SU-DHL-6 (cell line): ENCODE results near the gene TPRA1.

Source experiments
- H2AFZ ChIP-seq: fragments of 200-600 bp; sonication (generic); 2 replicates; pipeline ENCODE4 v1.6.1; 2014; ENCODE audit warnings: low read depth, mild to moderate bottlenecking, moderate library complexity, mixed read lengths, antibody characterized with exemption, low read length; ENCODE audit not compliant: severe bottlenecking
- H3F3A ChIP-seq: fragments of 200-600 bp; shearing (Covaris generic); 2 replicates; pipeline ENCODE4 v1.6.0; 2016; ENCODE audit warnings: antibody characterized with exemption, mild to moderate bottlenecking; ENCODE audit not compliant: insufficient read depth
- H3K27ac ChIP-seq: fragments of 200-600 bp; sonication (generic); 2 replicates; pipeline ENCODE4 v1.5.1; 2016; ENCODE audit warnings: low read depth, mild to moderate bottlenecking, low read length, moderate library complexity, mixed read lengths
- H3K27me3 ChIP-seq: fragments of 200-600 bp; sonication (generic), shearing (Covaris generic); 2 replicates; pipeline ENCODE4 v1.6.0; 2014; ENCODE audit warnings: mild to moderate bottlenecking, low read length
- H3K36me3 ChIP-seq: fragments of 200-600 bp; sonication (generic); 2 replicates; pipeline ENCODE4 v1.6.1; 2014; ENCODE audit warnings: mild to moderate bottlenecking, low read length, mixed read lengths
- H3K4me2 ChIP-seq: fragments of 300-600, 200-600 bp; shearing (Covaris generic), sonication (generic); 2 replicates; pipeline ENCODE4 v1.6.0; 2014; ENCODE audit warnings: low read length, low read depth, mild to moderate bottlenecking; ENCODE audit not compliant: poor library complexity, severe bottlenecking
- H3K4me3 ChIP-seq: fragments of 200-600 bp; sonication (generic); 2 replicates; pipeline ENCODE4 v1.5.1; 2014; ENCODE audit warnings: antibody characterized with exemption, low read length, mild to moderate bottlenecking, mixed read lengths; ENCODE audit not compliant: insufficient read depth, poor library complexity, severe bottlenecking
- H3K79me2 ChIP-seq: fragments of 200-600 bp; sonication (generic); 2 replicates; pipeline ENCODE4 v1.6.1; 2014; ENCODE audit warnings: mild to moderate bottlenecking, low read length, moderate library complexity; ENCODE audit not compliant: insufficient read depth
- H3K9ac ChIP-seq: fragments of 200-600 bp; sonication (generic); 2 replicates; pipeline ENCODE4 v1.7.0; 2014; ENCODE audit warnings: mild to moderate bottlenecking, low read length
- H3K9me2 ChIP-seq: fragments of 200-600 bp; sonication (generic); replicated peaks from 2 replicates; pipeline ENCODE4 v1.6.1; 2014; ENCODE audit warnings: low read length; ENCODE audit not compliant: insufficient read depth
- H3K9me3 ChIP-seq: fragments of 200-600 bp; sonication (generic); 2 replicates; pipeline ENCODE4 v1.6.1; 2014; ENCODE audit warnings: low read length, mixed read lengths; ENCODE audit not compliant: insufficient read depth
- H4K20me1 ChIP-seq: fragments of 200-600 bp; sonication (generic); 2 replicates; pipeline ENCODE4 v1.6.1; 2014; ENCODE audit warnings: low read depth, mild to moderate bottlenecking, antibody characterized with exemption, low read length, moderate library complexity, mixed read lengths
- CTCF ChIP-seq: fragments of 200-600 bp; sonication (generic); IDR thresholded peaks from one replicate; pipeline ENCODE4 v1.5.1; 2017; ENCODE audit warnings: antibody characterized with exemption, mild to moderate bottlenecking, low read length, moderate library complexity; ENCODE audit not compliant: insufficient read depth, poor library complexity, severe bottlenecking
- EZH2phosphoT487 ChIP-seq: fragments of 200-600 bp; sonication (generic), shearing (Covaris generic); conservative IDR thresholded peaks from 2 replicates; pipeline ENCODE4 v1.6.1; 2018; ENCODE audit warnings: mild to moderate bottlenecking, antibody characterized with exemption, low read length, moderate library complexity, mixed read lengths

Gene TPRA1

GRCh38 chr3:127529346-127530188, 61.0 kb downstream of the TPRA1 start:
- H3K79me2 ChIP-seq: no peaks in the 10 kb centered on the region
- H3K4me2 ChIP-seq: no peak overlapping the region
- no peaks in the 10 kb centered on the region for H3K36me3 ChIP-seq

GRCh38 chr3:127525373-127525772, 65.2 kb downstream of the TPRA1 start:
- Histone ChIP-seq H3K4me2 (no peak overlapping the region), H3K79me2 (no peaks in the 10 kb centered on the region), H3K27me3 (no peaks in the 10 kb centered on the region), H3K9me3 (no peaks in the 10 kb centered on the region), H2AFZ (no peak overlapping the region), H3K27ac (no peak overlapping the region), H4K20me1 (no peaks in the 10 kb centered on the region), H3K36me3 (no peaks in the 10 kb centered on the region), H3K9ac (no peak overlapping the region), H3F3A (no peaks in the 10 kb centered on the region), H3K9me2 (no peaks in the 10 kb centered on the region), H3K4me3 (no peak overlapping the region)
- TF ChIP-seq CTCF (no peak), EZH2phosphoT487 (no peak)

More at GRCh38 chr3:127529346-127530188, 61.0 kb downstream of the TPRA1 start:
- H3K9me2 ChIP-seq: no peaks in the 10 kb centered on the region
- TF ChIP-seq CTCF (no peak), EZH2phosphoT487 (no peak)
- H3K9ac ChIP-seq: no peak overlapping the region
- H3K4me3 ChIP-seq: no peak overlapping the region
- no peaks in the 10 kb centered on the region for H3K9me3 ChIP-seq
- H3K27me3 ChIP-seq: no peaks in the 10 kb centered on the region
- no peak overlapping the region for H2AFZ ChIP-seq
- no peaks in the 10 kb centered on the region for H4K20me1 ChIP-seq
- no peak overlapping the region for H3K27ac ChIP-seq
- H3F3A ChIP-seq: no peaks in the 10 kb centered on the region

- Histone ChIP-seq H3K79me2 (no peaks in the 10 kb centered on the region), H3K27me3 (no peaks in the 10 kb centered on the region), H3K27ac (no peak overlapping the region), H2AFZ (no peak overlapping the region), H3K4me3 (no peak overlapping the region), H3K9me3 (no peaks in the 10 kb centered on the region), H4K20me1 (no peaks in the 10 kb centered on the region), H3K4me2 (no peak overlapping the region), H3K9ac (no peak overlapping the region), H3K9me2 (no peaks in the 10 kb centered on the region), H3K36me3 (no peaks in the 10 kb centered on the region), H3F3A (no peaks in the 10 kb centered on the region)
- TF ChIP-seq CTCF: no peak
- no peak for TF ChIP-seq EZH2phosphoT487
Observed at GRCh38 chr3:127524296-127524896, 66.1 kb downstream of the TPRA1 start.
